HG03469 (cell line): ENCODE data around the gene AP1G1.
"Not testable (repeated sequence)": the region's sequence is repeated elsewhere in the genome, so short reads cannot be mapped to it uniquely, and the experiment has no call there.

Experiments
- ATAC-seq: cut with Tn5 transposase; IDR thresholded peaks from one replicate; pipeline ENCODE4 v1.9.1; 2021; ENCODE audit warnings: mild to moderate bottlenecking, moderate library complexity, moderate number of reproducible peaks; ENCODE audit not compliant: unreplicated experiment

AP1G1 gene

GRCh38 chr16:71808593-71809459 is at the start of gene AP1G1:
TSS of gene AP1G1 (minus strand) at chr16:71808834. CDS start at chr16:71789479, 19,355 bp downstream.
- ATAC-seq = peak; percentile 66

- ATAC-seq = no peak
These were observed 47.5 kb upstream of the AP1G1 start for GRCh38 chr16:71855937-71856662.

GRCh38 chr16:71854369-71854948 is 45.8 kb upstream of the AP1G1 start:
- no peak for ATAC-seq

- peak; percentile 46 for ATAC-seq
These were observed 44.8 kb upstream of the AP1G1 start for GRCh38 chr16:71853413-71853812.

GRCh38 chr16:71852561-71852960 is 43.9 kb upstream of the AP1G1 start:
- ATAC-seq = no peak

- no peak for ATAC-seq
These were observed 43.5 kb upstream of the AP1G1 start for GRCh38 chr16:71852158-71852557.

GRCh38 chr16:71851746-71852145 is 43.1 kb upstream of the AP1G1 start:
- no peak for ATAC-seq

GRCh38 chr16:71848622-71849021 is 40.0 kb upstream of the AP1G1 start:
- ATAC-seq = no peak

GRCh38 chr16:71847096-71847495 is 38.5 kb upstream of the AP1G1 start:
- no peak for ATAC-seq

- ATAC-seq = no peak
These were observed 37.8 kb upstream of the AP1G1 start for GRCh38 chr16:71846431-71846830.

GRCh38 chr16:71845639-71846430 is 37.2 kb upstream of the AP1G1 start, which contains the start of gene ATXN1L:
TSS of gene ATXN1L (plus strand) at chr16:71845976. CDS start at chr16:71849741, 3,765 bp downstream.
- ATAC-seq = peak; percentile 57

GRCh38 chr16:71843572-71843971 is 34.9 kb upstream of the AP1G1 start:
- no peak for ATAC-seq

GRCh38 chr16:71840052-71840451 is 31.4 kb upstream of the AP1G1 start:
- ATAC-seq = no peak

GRCh38 chr16:71837150-71837549 is 28.5 kb upstream of the AP1G1 start:
- no peak for ATAC-seq

GRCh38 chr16:71834291-71834690 is 25.7 kb upstream of the AP1G1 start:
- ATAC-seq = no peak

- not testable (repeated sequence) for ATAC-seq
These were observed 23.5 kb upstream of the AP1G1 start for GRCh38 chr16:71832112-71832511.

GRCh38 chr16:71831698-71832097 is 23.1 kb upstream of the AP1G1 start:
- not testable (repeated sequence) for ATAC-seq

GRCh38 chr16:71830359-71830758 is 21.7 kb upstream of the AP1G1 start:
- ATAC-seq = no peak

GRCh38 chr16:71826533-71827017 is 17.9 kb upstream of the AP1G1 start:
- no peak for ATAC-seq

GRCh38 chr16:71817155-71817500 is 8.5 kb upstream of the AP1G1 start:
- peak; percentile 2 for ATAC-seq
